ENCODE data around the gene HOXC12. TPM values are rescaled to one million over a fixed set of nuclear protein-coding genes. Genes with fewer than 3 reads are reported as not detected.
A peak's percentile ranks its signal among the peaks of the same experiment; 100 is the strongest.

The HOXC12 gene
- total and polyA plus RNA-seq, 2 of the 8 experiments (the other 6 are each of a cell fraction or from before 2014, with no cell fraction given): not detected

DNA sequence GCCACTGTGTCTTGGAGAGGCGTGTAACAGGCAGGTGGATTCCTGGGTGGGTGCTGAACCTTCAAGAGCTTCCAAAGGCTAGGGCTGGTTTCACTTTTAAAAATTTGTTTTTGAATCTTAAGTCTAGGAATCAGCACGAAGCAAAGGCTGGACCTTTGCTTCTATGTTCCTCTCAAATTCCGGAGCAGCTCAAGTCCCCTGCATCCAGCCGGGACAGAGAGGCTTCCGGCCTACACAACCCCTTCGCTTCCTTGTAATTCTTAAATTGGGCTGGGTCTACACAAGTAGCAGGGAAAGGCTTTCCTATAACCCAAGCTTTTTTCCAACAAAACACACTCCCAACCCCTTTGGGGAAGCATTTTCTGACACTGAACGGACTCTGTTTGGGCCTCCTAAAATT lies 8.3 kb downstream of the HOXC12 start:
- H2BK120ac ChIP-seq (replicated peaks; ENCODE audit: low read depth, low read length): no peak overlapping the region
- H3K18ac ChIP-seq (ENCODE audit: extremely low read depth, low read length): no peak overlapping the region
- H3K56ac ChIP-seq (replicated peaks; ENCODE audit: insufficient read length, low read depth, low read length): no peak overlapping the region
- H3K23me2 ChIP-seq (ENCODE audit: low read depth, low read length): no peaks in the 10 kb centered on the region
- H3K23ac ChIP-seq (ENCODE audit: insufficient read length): no peak overlapping the region
- peak; percentile 80 for TF ChIP-seq RNF2 (IDR thresholded peaks at IDR 0.05; ENCODE audit: borderline replicate concordance, low read depth, low read length, missing control alignments, poor library complexity, severe bottlenecking)
- TF ChIP-seq SRF (IDR thresholded peaks at IDR 0.05; ENCODE audit: low read depth, low read length): no peak
- peaks cover 0 to 4% (median 2%) of the 10 kb centered on the region in 4 experiments; a peak in 3 of 7 replicates for H3K4me1 ChIP-seq (replicated peaks in 1 of 4; ENCODE audit: control insufficient read depth in 3 of 4, insufficient read depth in 4 of 4, low read length in 3 of 4)
- no peak overlapping the region for H3K4ac ChIP-seq (replicated peaks; ENCODE audit: insufficient read length, low read depth, low read length)
- no peak overlapping the region for H2BK15ac ChIP-seq (ENCODE audit: low read length)
- no peak overlapping the region for H4K5ac ChIP-seq (ENCODE audit: insufficient read length, low read depth, low read length)
- H2BK20ac ChIP-seq (ENCODE audit: low read length): no peak overlapping the region
- no peaks in the 10 kb centered on the region for H3K9me3 ChIP-seq (ENCODE audit: insufficient read depth in 2 of 2, low read depth in 1 of 2, low read length in 1 of 2)
- H3K14ac ChIP-seq (ENCODE audit: insufficient read length): no peak overlapping the region
- no peak overlapping the region for H3K9ac ChIP-seq (replicated peaks in 1 of 4; ENCODE audit: extremely low read depth in 1 of 4, low read depth in 3 of 4, low read length in 3 of 4)
- no peak overlapping the region for H4K8ac ChIP-seq (ENCODE audit: extremely low read depth, insufficient read depth, low read length)
- H3K4me2 ChIP-seq (ENCODE audit: insufficient read depth in 1 of 2, low read depth in 2 of 2, low read length in 2 of 2): no peak overlapping the region
- WGBS, 2 experiments (ENCODE audit: extremely low coverage in 1 of 2, insufficient coverage in 1 of 2, insufficient read length in 1 of 2, insufficient replicate concordance in 2 of 2, low coverage in 1 of 2, low lambda C conversion rate in 2 of 2, missing lambda C conversion rate in 1 of 2): 30% methylated on average over 7 of the region's 7 CpGs; no CpG with 5 or more reads in 1 of the 2 experiments
- no peak overlapping the region for H2BK12ac ChIP-seq (ENCODE audit: low read depth, low read length)
- H3K36me3 ChIP-seq (ENCODE audit: control insufficient read depth in 2 of 4, insufficient read depth in 4 of 4, low read length in 3 of 4): peaks cover 0 to 8% (median 0%) of the 10 kb centered on the region in 4 experiments; a peak in 2 of 8 replicates
- no peak overlapping the region for H2BK5ac ChIP-seq (ENCODE audit: low read depth, low read length)
- H4K20me1 ChIP-seq (replicated peaks in 1 of 2; ENCODE audit: control insufficient read depth in 1 of 2, insufficient read depth in 2 of 2, low read length in 2 of 2): peaks cover 29 to 51% of the 10 kb centered on the region in 2 experiments
- ChIA-PET POLR2A (ENCODE audit: partially characterized antibody) (interaction anchor here (0.9 to 1.6 kb wide), 3 partner anchors 12 to 88 kb away, joined by 3 read pairs; partner anchors contain the start of gene HOXC13), CTCF (ENCODE audit: partially characterized antibody) (interaction anchor here (2.3 kb wide), 1 partner anchor 245 kb away, joined by 8 read pairs; no protein-coding TSS in a partner anchor)
- H3K79me2 ChIP-seq (ENCODE audit: control insufficient read depth in 1 of 2, insufficient read depth in 2 of 2, low read length in 2 of 2): no peaks in the 10 kb centered on the region
- H3K79me1 ChIP-seq (ENCODE audit: low read depth, low read length): no peaks in the 10 kb centered on the region
- no peak overlapping the region for H4K91ac ChIP-seq (replicated peaks; ENCODE audit: insufficient read length, low read length)
- H3K27ac ChIP-seq (ENCODE audit: low read depth, low read length): no peak overlapping the region
- no peak overlapping the region for H2AK5ac ChIP-seq (ENCODE audit: low read depth, low read length)
- H2AFZ ChIP-seq (ENCODE audit: low read length): no peak overlapping the region
- no peak for FAIRE-seq
- H3K27me3 ChIP-seq (replicated peaks in 1 of 4; ENCODE audit: control insufficient read depth in 3 of 4, extremely low read depth in 1 of 4, insufficient read depth in 3 of 4, low read length in 3 of 4): peaks cover 99 to 100% (median 100%) of the 10 kb centered on the region in 4 experiments
- DNase-seq (ENCODE audit: low read depth in 1 of 2, low spot score in 2 of 2): no peak
- no peak overlapping the region for H3K4me3 ChIP-seq (ENCODE audit: extremely low read depth in 1 of 4, insufficient read depth in 2 of 4, low read depth in 3 of 4, low read length in 4 of 4)

All from H1 (cell line).